ENCODE data around the gene ARL5C. TPM values are rescaled to one million over a fixed set of nuclear protein-coding genes. Genes with fewer than 3 reads are reported as not detected.

The ARL5C gene
- total RNA-seq, 2 experiments from 2014 or later: not detected

DNA sequence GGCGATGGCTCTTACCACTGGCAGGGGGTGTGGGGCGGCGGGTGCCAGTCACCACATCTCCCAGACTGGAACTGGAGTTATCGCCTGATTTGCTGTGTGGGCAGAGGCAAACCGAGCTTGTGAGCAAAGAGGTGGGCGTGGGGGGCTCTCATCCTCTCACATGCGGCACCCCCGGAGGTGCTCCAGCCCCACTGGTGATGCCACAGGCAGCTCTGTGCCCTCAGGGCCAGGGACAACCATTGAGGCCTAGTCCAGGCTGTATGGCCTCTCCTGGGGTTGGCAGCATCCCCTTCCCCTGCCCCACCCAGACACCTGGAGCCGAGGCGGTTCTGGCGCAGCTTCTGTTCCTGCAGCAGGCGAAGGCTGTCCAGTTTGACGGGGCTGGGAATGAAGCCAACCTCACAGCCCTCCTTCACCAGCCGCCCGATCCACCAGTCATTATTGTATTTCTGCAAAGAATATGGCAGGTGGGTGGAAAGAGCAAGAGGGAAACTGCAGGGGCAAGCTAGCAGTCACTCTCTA is 20.6 kb upstream of the ARL5C start:
- TF ChIP-seq, protein P1, sequence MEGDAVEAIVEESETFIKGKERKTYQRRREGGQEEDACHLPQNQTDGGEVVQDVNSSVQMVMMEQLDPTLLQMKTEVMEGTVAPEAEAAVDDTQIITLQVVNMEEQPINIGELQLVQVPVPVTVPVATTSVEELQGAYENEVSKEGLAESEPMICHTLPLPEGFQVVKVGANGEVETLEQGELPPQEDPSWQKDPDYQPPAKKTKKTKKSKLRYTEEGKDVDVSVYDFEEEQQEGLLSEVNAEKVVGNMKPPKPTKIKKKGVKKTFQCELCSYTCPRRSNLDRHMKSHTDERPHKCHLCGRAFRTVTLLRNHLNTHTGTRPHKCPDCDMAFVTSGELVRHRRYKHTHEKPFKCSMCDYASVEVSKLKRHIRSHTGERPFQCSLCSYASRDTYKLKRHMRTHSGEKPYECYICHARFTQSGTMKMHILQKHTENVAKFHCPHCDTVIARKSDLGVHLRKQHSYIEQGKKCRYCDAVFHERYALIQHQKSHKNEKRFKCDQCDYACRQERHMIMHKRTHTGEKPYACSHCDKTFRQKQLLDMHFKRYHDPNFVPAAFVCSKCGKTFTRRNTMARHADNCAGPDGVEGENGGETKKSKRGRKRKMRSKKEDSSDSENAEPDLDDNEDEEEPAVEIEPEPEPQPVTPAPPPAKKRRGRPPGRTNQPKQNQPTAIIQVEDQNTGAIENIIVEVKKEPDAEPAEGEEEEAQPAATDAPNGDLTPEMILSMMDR (IDR thresholded peaks at IDR 0.05): no peak
- H3K4me1 Mint-ChIP-seq (ENCODE audit: low read depth): no peaks in the 10 kb centered on the region
- H3K4me3 Mint-ChIP-seq: no peak overlapping the region
- ChIA-PET POLR2A (interaction anchor here (0.8 to 1.4 kb wide), 3 partner anchors 12 to 16 kb away, joined by 3 to 6 read pairs (median 3); partner anchors contain the start of gene RPL19), CTCF (interaction anchor here (0.8 to 4.9 kb wide), 4 partner anchors 12 to 203 kb away, joined by 3 to 18 read pairs (median 3); no protein-coding TSS in a partner anchor)
- no peak for ATAC-seq
- H3K27ac Mint-ChIP-seq: no peak overlapping the region
- DNase-seq: no peak
- intact Hi-C loops (cut with micrococcal nuclease): no loop called here
- H3K9me3 Mint-ChIP-seq: no peaks in the 10 kb centered on the region
- H3K36me3 Mint-ChIP-seq (ENCODE audit: low read depth): peaks cover 17% of the 10 kb centered on the region
- H3K27me3 Mint-ChIP-seq: no peaks in the 10 kb centered on the region

DNA sequence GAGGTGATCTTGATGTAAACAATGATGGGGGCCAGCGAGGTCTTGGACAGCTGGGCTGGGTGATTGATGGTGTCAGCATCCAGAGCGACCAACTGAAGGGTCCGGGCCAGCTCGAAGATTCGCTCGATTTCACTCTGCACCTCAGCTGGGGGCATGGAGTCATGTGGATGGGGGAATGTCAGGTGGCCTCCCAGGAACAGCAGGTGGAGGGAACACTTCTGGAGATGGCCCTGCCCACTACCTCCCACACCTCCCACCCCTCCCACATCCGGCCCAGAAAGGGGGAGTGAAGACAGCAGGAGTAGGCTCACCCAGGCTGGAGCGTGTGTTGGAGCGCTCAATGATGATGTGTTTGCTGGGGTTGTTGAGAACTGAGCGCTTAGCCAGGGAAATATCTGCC is 17.8 kb upstream of the ARL5C start:
- no peak for DNase-seq
- no peak for ATAC-seq
- CTCF ChIA-PET: interaction anchor here (0.8 to 1.3 kb wide), 2 partner anchors 9 to 19 kb away, joined by 7 to 19 read pairs; no protein-coding TSS in a partner anchor
- POLR2A ChIA-PET: interaction anchor here (2.0 kb wide), 1 partner anchor 9 kb away, joined by 6 read pairs; no protein-coding TSS in a partner anchor
- no peaks in the 10 kb centered on the region for H3K4me1 Mint-ChIP-seq (ENCODE audit: low read depth)
- no peaks in the 10 kb centered on the region for H3K27me3 Mint-ChIP-seq
- H3K4me3 Mint-ChIP-seq: no peak overlapping the region
- intact Hi-C loops (cut with micrococcal nuclease): no loop called here
- peaks cover 16% of the 10 kb centered on the region for H3K36me3 Mint-ChIP-seq (ENCODE audit: low read depth)
- H3K9me3 Mint-ChIP-seq: no peaks in the 10 kb centered on the region
- no peak overlapping the region for H3K27ac Mint-ChIP-seq
- TF ChIP-seq, protein P1 (IDR thresholded peaks at IDR 0.05): no peak

DNA sequence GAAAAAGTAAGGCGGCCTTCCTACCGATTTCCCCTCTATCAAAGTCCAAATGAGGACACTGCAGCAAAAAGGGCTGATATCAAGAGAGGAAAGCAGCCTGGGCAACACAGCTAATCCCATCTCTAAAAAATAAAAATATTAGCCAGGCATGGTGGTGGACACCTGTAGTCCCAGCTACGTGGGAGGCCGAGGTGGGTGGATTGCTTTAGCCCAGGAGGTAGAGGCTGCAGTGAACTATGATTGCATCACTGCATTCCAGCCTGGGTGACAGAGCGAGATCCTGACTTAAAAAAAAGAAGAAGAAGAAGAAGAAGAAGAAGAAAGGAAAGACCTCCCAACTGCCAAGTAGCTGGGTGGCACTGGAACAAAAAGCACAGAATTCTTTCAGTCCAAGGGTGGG is 17.1 kb upstream of the ARL5C start:
- no peak overlapping the region for H3K27ac Mint-ChIP-seq
- ATAC-seq (no peak), DNase-seq (no peak)
- intact Hi-C loops (cut with micrococcal nuclease): no loop called here
- H3K27me3 Mint-ChIP-seq: no peaks in the 10 kb centered on the region
- ChIA-PET POLR2A (interaction anchor here (0.8 to 2.0 kb wide), 4 partner anchors 9 to 21 kb away, joined by 3 to 6 read pairs (median 4); no protein-coding TSS in a partner anchor), CTCF (interaction anchor here (0.8 to 1.3 kb wide), 3 partner anchors 8 to 53 kb away, joined by 4 to 19 read pairs (median 7); no protein-coding TSS in a partner anchor)
- no peaks in the 10 kb centered on the region for H3K4me1 Mint-ChIP-seq (ENCODE audit: low read depth)
- H3K36me3 Mint-ChIP-seq (ENCODE audit: low read depth): peaks cover 16% of the 10 kb centered on the region
- no peaks in the 10 kb centered on the region for H3K9me3 Mint-ChIP-seq
- TF ChIP-seq, protein P1 (IDR thresholded peaks at IDR 0.05): no peak
- H3K4me3 Mint-ChIP-seq: no peak overlapping the region

DNA sequence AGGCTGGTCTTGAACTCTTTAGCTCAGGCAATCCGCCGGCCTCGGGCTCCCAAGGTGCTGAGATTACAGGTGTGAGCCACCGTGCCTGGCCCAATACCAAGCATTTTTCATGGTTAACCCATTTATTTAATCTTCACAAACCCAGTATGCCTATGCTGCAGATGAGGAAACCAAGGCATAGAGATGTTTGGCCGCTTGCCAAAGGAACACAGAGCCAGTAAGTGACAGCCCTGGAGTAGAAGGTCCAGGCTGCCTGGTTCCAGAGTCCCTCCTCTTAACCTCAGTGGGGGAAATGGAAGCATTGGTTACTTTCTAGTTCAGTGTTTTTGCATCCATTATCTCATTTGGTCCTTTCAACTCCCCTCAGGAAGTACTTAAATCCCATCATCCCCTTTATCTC is 15.3 kb upstream of the ARL5C start:
- H3K4me3 Mint-ChIP-seq: no peak overlapping the region
- POLR2A ChIA-PET: no interaction called here
- no peaks in the 10 kb centered on the region for H3K4me1 Mint-ChIP-seq (ENCODE audit: low read depth)
- no peak for ATAC-seq
- no peak overlapping the region for H3K27ac Mint-ChIP-seq
- peaks cover 15% of the 10 kb centered on the region for H3K36me3 Mint-ChIP-seq (ENCODE audit: low read depth)
- no peak for DNase-seq
- intact Hi-C loops (cut with micrococcal nuclease): no loop called here
- H3K9me3 Mint-ChIP-seq: no peaks in the 10 kb centered on the region
- H3K27me3 Mint-ChIP-seq: no peaks in the 10 kb centered on the region
- CTCF ChIA-PET: no interaction called here
- TF ChIP-seq, protein P1 (IDR thresholded peaks at IDR 0.05): no peak

DNA sequence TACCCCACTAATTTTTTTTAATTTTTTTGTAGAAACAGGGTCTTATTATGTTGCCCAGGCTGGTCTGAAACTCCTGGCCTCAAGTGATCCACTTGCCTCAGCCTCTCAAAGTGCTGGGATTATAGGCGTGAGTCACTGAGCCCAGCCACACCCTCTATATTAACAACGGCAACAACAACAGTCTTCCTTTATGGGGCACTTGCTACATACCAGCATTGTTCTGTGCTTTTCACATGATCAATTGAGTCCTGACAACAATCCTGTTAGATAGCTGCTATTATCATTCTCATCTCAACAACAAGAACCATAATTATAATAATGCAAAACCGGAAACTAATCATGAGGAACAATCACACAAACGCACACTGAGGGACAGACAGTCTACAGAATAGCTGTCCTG is 12.6 kb upstream of the ARL5C start:
- Mint-ChIP-seq H3K9me3 (no peaks in the 10 kb centered on the region), H3K4me3 (no peak overlapping the region), H3K36me3 (ENCODE audit: low read depth) (peaks cover 20% of the 10 kb centered on the region), H3K27ac (no peak overlapping the region), H3K27me3 (no peaks in the 10 kb centered on the region), H3K4me1 (ENCODE audit: low read depth) (peaks cover 5% of the 10 kb centered on the region)
- no peak for DNase-seq
- no peak for ATAC-seq
- CTCF ChIA-PET: interaction anchor here (0.8 to 1.6 kb wide), 3 partner anchors 13 to 196 kb away, joined by 3 to 4 read pairs (median 3); no protein-coding TSS in a partner anchor
- TF ChIP-seq, protein P1 (IDR thresholded peaks at IDR 0.05): no peak
- intact Hi-C loops (cut with micrococcal nuclease): no loop called here
- POLR2A ChIA-PET: no interaction called here
